ENCODE measurements around the gene PIAS1. TPM values are rescaled to one million over a fixed set of nuclear protein-coding genes. Genes with fewer than 3 reads are reported as not detected.

The PIAS1 gene
- total RNA-seq, 4 donors from 2014 or later = 19.9 to 69.2 (median 26.6) TPM

- DNase-seq = no peak
- no peak for TF ChIP-seq POLR2A (IDR thresholded peaks at IDR 0.05)
- no peak for TF ChIP-seq CTCF (IDR thresholded peaks at IDR 0.05)
- no peak overlapping the region for H3K27ac ChIP-seq
- no peaks in the 10 kb centered on the region for H3K9me3 ChIP-seq
- H3K27me3 ChIP-seq = no peaks in the 10 kb centered on the region
- WGBS, 2 donors = 92 to 95% methylated on average over 2 of the region's 2 CpGs
- H3K36me3 ChIP-seq = peaks cover 0 to 15% (median 0%) of the 10 kb centered on the region in 3 donors
- H3K4me3 ChIP-seq = no peak overlapping the region
- intact Hi-C loops (cut with DNase I) = no loop called here
- H3K4me1 ChIP-seq = peaks cover 6 to 18% (median 10%) of the 10 kb centered on the region in 3 donors
These were observed 70.6 kb downstream of the PIAS1 start for GRCh38 chr15:68124700-68125099.

GRCh38 chr15:68126396-68126795 lies 72.3 kb downstream of the PIAS1 start:
- DNase-seq = no peak
- no peak overlapping the region for H3K4me3 ChIP-seq
- peak overlapping the region in 2 of 4 donors; percentile 40 to 51 for H3K27ac ChIP-seq
- peaks cover 6 to 22% (median 10%) of the 10 kb centered on the region in 3 donors for H3K4me1 ChIP-seq
- H3K36me3 ChIP-seq = peaks cover 0 to 13% (median 0%) of the 10 kb centered on the region in 3 donors
- intact Hi-C loops (cut with DNase I) = no loop called here
- TF ChIP-seq CTCF (IDR thresholded peaks at IDR 0.05) (peak in 1 of 6 experiments; percentile 4), POLR2A (IDR thresholded peaks at IDR 0.05) (no peak)
- no peaks in the 10 kb centered on the region for H3K27me3 ChIP-seq
- WGBS, 2 donors = 14 to 43% methylated on average over 8 of the region's 8 CpGs
- no peaks in the 10 kb centered on the region for H3K9me3 ChIP-seq

- Histone ChIP-seq H3K27ac (no peak overlapping the region), H3K4me3 (no peak overlapping the region), H3K27me3 (no peaks in the 10 kb centered on the region), H3K36me3 (no peaks in the 10 kb centered on the region), H3K9me3 (no peaks in the 10 kb centered on the region), H3K4me1 (peaks cover 6 to 22% (median 10%) of the 10 kb centered on the region in 3 donors)
- TF ChIP-seq CTCF (IDR thresholded peaks at IDR 0.05) (no peak), POLR2A (IDR thresholded peaks at IDR 0.05) (no peak)
- DNase-seq = no peak
- 86 to 92% methylated on average over 3 of the region's 3 CpGs for WGBS, 2 donors
- intact Hi-C loops (cut with DNase I) = no loop called here
These were observed 75.0 kb downstream of the PIAS1 start for GRCh38 chr15:68129072-68129471.

- no peak for DNase-seq
- WGBS, 2 donors = 92 to 98% methylated on average over 3 of the region's 3 CpGs
- no peak overlapping the region for H3K4me3 ChIP-seq
- H3K4me1 ChIP-seq = peaks cover 6 to 20% (median 10%) of the 10 kb centered on the region in 3 donors
- no peaks in the 10 kb centered on the region for H3K27me3 ChIP-seq
- H3K36me3 ChIP-seq = no peaks in the 10 kb centered on the region
- TF ChIP-seq CTCF (IDR thresholded peaks at IDR 0.05) (no peak), POLR2A (IDR thresholded peaks at IDR 0.05) (no peak)
- no peak overlapping the region for H3K27ac ChIP-seq
- intact Hi-C loops (cut with DNase I) = no loop called here
- no peaks in the 10 kb centered on the region for H3K9me3 ChIP-seq
These were observed 76.7 kb downstream of the PIAS1 start for GRCh38 chr15:68130851-68131250.

GRCh38 chr15:68137096-68137495 lies 83.0 kb downstream of the PIAS1 start:
- H3K4me3 ChIP-seq = no peak overlapping the region
- 100% methylated on average over 1 of the region's 1 CpG for WGBS, 2 donors

More at GRCh38 chr15:68137096-68137495, 83.0 kb downstream of the PIAS1 start:
- Histone ChIP-seq H3K36me3 (no peaks in the 10 kb centered on the region), H3K9me3 (no peaks in the 10 kb centered on the region), H3K4me1 (peaks cover 0 to 40% (median 6%) of the 10 kb centered on the region in 3 donors), H3K27me3 (no peaks in the 10 kb centered on the region), H3K27ac (peak overlapping the region in 1 of 4 donors; percentile 82)
- DNase-seq = no peak
- TF ChIP-seq CTCF (IDR thresholded peaks at IDR 0.05) (no peak), POLR2A (IDR thresholded peaks at IDR 0.05) (no peak)
- intact Hi-C loops (cut with DNase I) = no loop called here
